K562 (cell line): Measurements from ENCODE around the gene SPINK8. TPM values are rescaled to one million over a fixed set of nuclear protein-coding genes. Genes with fewer than 3 reads are reported as not detected.

ENCODE experiments used
- ATAC-seq: fragments of 200-7000 bp; cut with Tn5 transposase; 3 replicates; pipeline ENCODE4 v1.9.1; 2020; ENCODE audit warnings: moderate library complexity
- BruUV-seq: library from RNA; stranded (reverse); fragments of 400-500 nt; replicated peaks from 2 replicates; lab custom pipeline; 2021; lab: Mats Ljungman, UMichigan
- CTCF ChIA-PET: fragments of 300-600 bp; formaldehyde crosslinking; extraction: SDS; loops from one replicate; lab custom pipeline; 2021; ENCODE audit warnings: low intra/inter-chr PET ratio; lab: Yijun Ruan, JAX
- POLR2A ChIA-PET: fragments of 300-600, 350-650 bp; sonication (Branson Sonifier 250); formaldehyde crosslinking; extraction: SDS; loops from one replicate; lab custom pipeline; 2021; ENCODE audit warnings: antibody characterized with exemption, inconsistent platforms; lab: Yijun Ruan, JAX
- DNase-seq, 4 experiments: peaks; one replicate each; pipeline versions ENCODE4 v3.0.0 to v3.0.0-alpha.2; 2011 to 2018; ENCODE audit warnings: low spot score in 3 of 4, mixed read lengths in 3 of 4; ENCODE audit errors: extremely low read depth in 1 of 4
- FAIRE-seq: peaks from 2 replicates; lab custom pipeline; 2011; peaks lifted over from hg19 to GRCh38; lab: Jason Lieb, UNC
- H2AFZ ChIP-seq: 2 replicates; pipeline ENCODE4 v1.6.0; 2011; ENCODE audit warnings: low read depth, low read length, control low read depth, inconsistent platforms
- H3K27ac ChIP-seq: fragments of 200-600 bp; 3 replicates; pipeline ENCODE4 v1.8.0; 2011; ENCODE audit warnings: low read depth, mild to moderate bottlenecking, control low read depth, inconsistent platforms, low read length, moderate library complexity, mixed read lengths; ENCODE audit errors: extremely low read depth
- H3K27me3 ChIP-seq, 2 experiments: fragments of 300-600 bp in 1 of 2; 2 replicates in 1 of 2; 3 replicates in 1 of 2; pipeline versions ENCODE4 v1.6.0 to v1.8.0; 2011; ENCODE audit warnings: inconsistent platforms in 2 of 2, low read length in 2 of 2, mild to moderate bottlenecking in 1 of 2, mixed read lengths in 1 of 2, moderate library complexity in 1 of 2; ENCODE audit not compliant: control insufficient read depth in 2 of 2, insufficient read depth in 2 of 2
- H3K36me3 ChIP-seq: fragments of 300-600 bp; 3 replicates; pipeline ENCODE4 v1.8.0; 2011; ENCODE audit warnings: mild to moderate bottlenecking, low read length, inconsistent platforms; ENCODE audit not compliant: control insufficient read depth, insufficient read depth
- H3K4me1 ChIP-seq, 2 experiments: fragments of 200-600 bp in 1 of 2; replicated peaks in 1 of 2; 2 replicates in 1 of 2; 3 replicates in 1 of 2; pipeline versions ENCODE4 v1.5.1 to v1.8.0; 2011; ENCODE audit warnings: inconsistent platforms in 2 of 2, low read length in 2 of 2, mild to moderate bottlenecking in 1 of 2, mixed read lengths in 1 of 2, moderate library complexity in 1 of 2; ENCODE audit not compliant: control insufficient read depth in 2 of 2, insufficient read depth in 2 of 2
- H3K4me2 ChIP-seq: 2 replicates; pipeline ENCODE4 v1.6.1; 2011; ENCODE audit warnings: low read length, control low read depth, inconsistent platforms, mixed read lengths; ENCODE audit not compliant: insufficient read depth
- H3K4me3 ChIP-seq: fragments of 200-600 bp; sonication (generic), shearing (Covaris generic); 2 replicates; pipeline ENCODE4 v1.5.1; 2016; ENCODE audit warnings: control low read depth, inconsistent platforms
- H3K79me2 ChIP-seq: fragments of 200-600 bp; 3 replicates; pipeline ENCODE4 v1.8.0; 2011; ENCODE audit warnings: low read length, inconsistent platforms; ENCODE audit not compliant: control insufficient read depth, insufficient read depth
- H3K9ac ChIP-seq, 2 experiments: 2 replicates each; pipeline versions ENCODE4 v1.6.0 to v1.6.1; 2011; ENCODE audit warnings: low read depth in 2 of 2, low read length in 2 of 2, control low read depth in 1 of 2, inconsistent platforms in 1 of 2, mild to moderate bottlenecking in 1 of 2, mixed read lengths in 1 of 2; ENCODE audit not compliant: insufficient read depth in 1 of 2
- H3K9me1 ChIP-seq: one replicate; pipeline ENCODE4 v1.6.0; 2011; ENCODE audit warnings: inconsistent platforms, mild to moderate bottlenecking, low read length, moderate library complexity; ENCODE audit not compliant: control insufficient read depth, insufficient read depth
- H3K9me3 ChIP-seq: replicated peaks from 2 replicates; pipeline ENCODE4 v1.5.1; 2011; ENCODE audit warnings: low read depth, low read length, inconsistent platforms; ENCODE audit not compliant: control insufficient read depth, insufficient read depth
- H4K20me1 ChIP-seq: replicated peaks from 2 replicates; pipeline ENCODE4 v1.6.1; 2011; ENCODE audit warnings: low read length, inconsistent platforms, mixed read lengths; ENCODE audit not compliant: control insufficient read depth, insufficient read depth
- ARNT ChIP-seq, 2 experiments: fragments of 450-650 bp; IDR thresholded peaks; 2 replicates each; pipeline ENCODE4 v1.6.1; 2016; ENCODE audit warnings: mild to moderate bottlenecking in 1 of 2
- BCL6 ChIP-seq: fragments of 250-450 bp; sonication (Bioruptor Pico); IDR thresholded peaks from 2 replicates; pipeline ENCODE4 v1.4.0; 2020
- GABPA ChIP-seq: fragments of 200-800 bp; sonication (Bioruptor generic); conservative IDR thresholded peaks from 2 replicates; pipeline ENCODE4 v1.6.1; 2016; ENCODE audit warnings: low read depth, missing genetic modification characterization, missing compliant biosample characterization
- HDAC3 ChIP-seq: fragments of 450-650 bp; IDR thresholded peaks from 2 replicates; pipeline ENCODE4 v1.6.1; 2018; ENCODE audit warnings: borderline replicate concordance, mild to moderate bottlenecking, moderate library complexity; ENCODE audit not compliant: partially characterized antibody
- IRF1 ChIP-seq: sonication (generic); formaldehyde crosslinking; IDR thresholded peaks from 2 replicates; pipeline ENCODE4 v1.8.0; 2022; ENCODE audit warnings: missing genetic modification reagents, mild to moderate bottlenecking, borderline replicate concordance
- KDM2B ChIP-seq: fragments of 250-450 bp; sonication (Bioruptor Pico); IDR thresholded peaks from 2 replicates; pipeline ENCODE4 v1.8.0; 2021; ENCODE audit warnings: mild to moderate bottlenecking, moderate library complexity
- MTF1 ChIP-seq: fragments of 250-450 bp; sonication (Bioruptor Pico); IDR thresholded peaks from 2 replicates; pipeline ENCODE4 v1.9.0; 2021; ENCODE audit warnings: moderate library complexity, mild to moderate bottlenecking, inconsistent platforms, borderline replicate concordance
- MYC ChIP-seq, 2 experiments: fragments of 250-450 bp in 1 of 2; sonication (Bioruptor Pico) in 1 of 2; IDR thresholded peaks; 2 replicates each; pipeline versions ENCODE4 v1.5.1 to v1.6.1; 2012 to 2021; ENCODE audit warnings: low read depth in 2 of 2, borderline replicate concordance in 1 of 2, improper control_type of control experiment in 1 of 2, low read length in 1 of 2, mild to moderate bottlenecking in 1 of 2, moderate library complexity in 1 of 2
- RBM14 ChIP-seq: fragments of 200-400 bp; formaldehyde crosslinking; IDR thresholded peaks from 2 replicates; pipeline ENCODE4 v1.6.1; 2018; ENCODE audit warnings: low read depth, mild to moderate bottlenecking, low read length, moderate library complexity, borderline replicate concordance; ENCODE audit not compliant: insufficient read depth
- TBL1XR1 ChIP-seq, 2 experiments: IDR thresholded peaks; 2 replicates each; pipeline ENCODE4 v1.6.1; 2012; ENCODE audit warnings: improper control_type of control experiment in 2 of 2, low read length in 2 of 2, mild to moderate bottlenecking in 1 of 2
- TCFL5 ChIP-seq: fragments of 250-450 bp; sonication (Bioruptor Pico); conservative IDR thresholded peaks from 2 replicates; pipeline ENCODE4 v1.6.1; 2021; ENCODE audit warnings: mild to moderate bottlenecking, moderate library complexity, matching md5 sums
- ZNF140 ChIP-seq: fragments of 250-450 bp; sonication (Bioruptor Pico); IDR thresholded peaks from 2 replicates; pipeline ENCODE4 v1.8.0; 2021; ENCODE audit warnings: moderate library complexity, mild to moderate bottlenecking, inconsistent platforms
- ZNF561 ChIP-seq: fragments of 450-650 bp; formaldehyde crosslinking; conservative IDR thresholded peaks from 2 replicates; pipeline ENCODE4 v1.4.0; 2020; ENCODE audit warnings: mild to moderate bottlenecking, moderate library complexity
- ZNF76 ChIP-seq: fragments of 250-450 bp; sonication (Bioruptor Pico); IDR thresholded peaks from 2 replicates; pipeline ENCODE4 v1.4.0; 2020; ENCODE audit warnings: mild to moderate bottlenecking, moderate library complexity, borderline replicate concordance
- WGBS: fragments of 100-300 bp; shearing (Covaris generic); methylation state at CpG from one replicate; pipeline ENCODE4 v1.1.6; 2016; ENCODE audit warnings: low coverage, mixed read lengths; ENCODE audit not compliant: insufficient coverage; ENCODE audit errors: missing lambda C conversion rate; 5-methylcytosine and 5-hydroxymethylcytosine counted together
- in situ Hi-C: fragments of 300-500 bp; cut with MboI; formaldehyde crosslinking; loops from 4 replicates; pipeline ENCODE4 v1.15.0; 2018; ENCODE audit warnings: inconsistent platforms, mixed read lengths
- intact Hi-C: fragments of 100-400 bp; cut with micrococcal nuclease; formaldehyde crosslinking; loops from 2 replicates; pipeline ENCODE4 v1.14.2; 2022
- polyA plus RNA-seq, 8 experiments: library from polyadenylated mRNA; depleted of rRNA in 4 of 8; stranded (reverse) in 5 of 8; unstranded in 3 of 8; fragments of >200 nt; fragmentation: Nextera tagmentation in 2 of 8; fragmentation: Illumina TruSeq in 1 of 8; extraction: Ambion mirVana in 2 of 8; extraction: Trizol in 1 of 8; gene quantifications; 2 replicates each; pipeline versions ENCODE4 v1.2.1 to v1.2.3, GENCODE V29; 2011 to 2014; ENCODE audit warnings: inconsistent platforms in 1 of 8, missing spikeins in 1 of 8
- total RNA-seq, 7 experiments: library from RNA; depleted of rRNA in 6 of 7; stranded (reverse); fragments of >200 nt in 6 of 7; fragmentation: Illumina TruSeq in 2 of 7; extraction: Trizol in 2 of 7; gene quantifications; 2 replicates each; pipeline versions ENCODE4 v1.2.1 to v1.2.3, GENCODE V29; 2011 to 2021; ENCODE audit warnings: low replicate concordance in 1 of 7

The SPINK8 gene
- total and polyA plus RNA-seq, 9 of the 15 experiments (the other 6 are each of a cell fraction or from before 2014, with no cell fraction given), result not detected

DNA sequence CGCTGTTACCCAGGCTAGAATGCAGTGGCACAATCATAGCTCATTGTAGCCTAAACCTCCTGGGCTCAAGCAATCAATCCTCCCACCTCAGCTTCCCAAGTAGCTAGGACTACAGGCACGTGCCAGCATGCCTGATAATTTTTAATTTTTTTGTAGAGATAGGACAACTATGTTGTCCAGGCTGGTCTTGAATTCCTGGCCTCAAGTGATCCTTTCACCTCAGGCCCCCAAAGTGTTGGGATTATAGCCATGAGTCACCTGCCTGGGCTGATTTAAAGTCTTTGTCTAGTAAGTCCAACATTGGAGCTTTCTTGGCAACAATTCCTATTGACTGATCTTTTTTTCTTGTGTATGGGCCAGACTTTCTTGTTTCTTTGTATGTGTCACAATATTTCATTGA is 28.1 kb downstream of the SPINK8 start:
- intact Hi-C loops (no loop called here), in situ Hi-C loops (no loop called here)
- TF ChIP-seq HDAC3 (no peak), RBM14 (no peak), TBL1XR1 (IDR thresholded peaks at IDR 0.05; ENCODE audit: low read length in 2 of 2) (no peak), ZNF76 (CRISPR knock-in tag) (no peak), ZNF561 (no peak), GABPA (tag) (no peak), BCL6 (CRISPR knock-in tag) (no peak), MTF1 (no peak), ZNF140 (no peak), KDM2B (CRISPR knock-in tag) (no peak), TCFL5 (CRISPR knock-in tag) (no peak), ARNT (IDR thresholded peaks at IDR 0.05) (no peak), MYC (IDR thresholded peaks at IDR 0.05; ENCODE audit: low read depth, low read length) (no peak), MYC (CRISPR knock-in tag; IDR thresholded peaks at IDR 0.05; ENCODE audit: borderline replicate concordance, low read depth) (no peak), IRF1 (CRISPR knock-in tag) (no peak)
- WGBS, result 13% methylated on average over 2 of the region's 2 CpGs
- Histone ChIP-seq H3K9me3 (no peaks in the 10 kb centered on the region), H3K27ac (no peak overlapping the region), H2AFZ (no peak overlapping the region), H3K4me3 (no peak overlapping the region), H3K4me1 (peaks cover 7 to 9% of the 10 kb centered on the region in 2 experiments; a peak in 2 of 5 replicates), H3K27me3 (no peaks in the 10 kb centered on the region), H3K9me1 (no peaks in the 10 kb centered on the region), H4K20me1 (no peaks in the 10 kb centered on the region), H3K79me2 (peaks cover 15% of the 10 kb centered on the region), H3K9ac (no peak overlapping the region), H3K4me2 (no peak overlapping the region), H3K36me3 (no peaks in the 10 kb centered on the region)
- no TSS peak for BruUV-seq
- DNase-seq (no peak), ATAC-seq (no peak), FAIRE-seq (no peak)
- ChIA-PET POLR2A (no interaction called here), CTCF (no interaction called here)
